Loucy (cell line): Measurements from ENCODE around the gene SPN.
"Not testable (repeated sequence)": the region's sequence is repeated elsewhere in the genome, so short reads cannot be mapped to it uniquely, and the experiment has no call there.

Experiments used
- H2AFZ ChIP-seq: fragments of 200-600 bp; sonication (generic); 2 replicates; pipeline ENCODE4 v1.6.0; 2016; ENCODE audit warnings: antibody characterized with exemption, mild to moderate bottlenecking, low read length, moderate library complexity
- H3F3A ChIP-seq: fragments of 200-600 bp; 2 replicates; pipeline ENCODE4 v1.6.0; 2016; ENCODE audit warnings: antibody characterized with exemption, low read depth, mild to moderate bottlenecking
- H3K27me3 ChIP-seq: fragments of 200-600 bp; sonication (generic); 2 replicates; pipeline ENCODE4 v1.6.1; 2014; ENCODE audit warnings: low read length, mild to moderate bottlenecking; ENCODE audit not compliant: insufficient read depth, poor library complexity, severe bottlenecking
- H3K36me3 ChIP-seq: fragments of 200-600 bp; sonication (generic); 2 replicates; pipeline ENCODE4 v1.6.1; 2016; ENCODE audit warnings: low read length; ENCODE audit not compliant: insufficient read depth
- H3K4me1 ChIP-seq: fragments of 200-600 bp; sonication (generic); 2 replicates; pipeline ENCODE4 v1.5.1; 2014; ENCODE audit warnings: low read length, mild to moderate bottlenecking; ENCODE audit not compliant: insufficient read depth, poor library complexity, severe bottlenecking
- H3K4me2 ChIP-seq: fragments of 200-600 bp; sonication (generic); 2 replicates; pipeline ENCODE4 v1.6.0; 2014; ENCODE audit warnings: antibody characterized with exemption, low read length, low read depth, mild to moderate bottlenecking; ENCODE audit not compliant: poor library complexity, severe bottlenecking
- H3K4me3 ChIP-seq: fragments of 200-600 bp; sonication (generic); 2 replicates; pipeline ENCODE4 v1.5.1; 2014; ENCODE audit warnings: low read length, mild to moderate bottlenecking, mixed read lengths; ENCODE audit not compliant: poor library complexity, severe bottlenecking
- H3K79me2 ChIP-seq: fragments of 200-600 bp; sonication (generic); 2 replicates; pipeline ENCODE4 v1.6.1; 2014; ENCODE audit warnings: low read length; ENCODE audit not compliant: insufficient read depth
- H3K9ac ChIP-seq: fragments of 200-600 bp; sonication (generic); 2 replicates; pipeline ENCODE4 v1.6.0; 2014; ENCODE audit warnings: mild to moderate bottlenecking, low read depth, low read length, moderate library complexity; ENCODE audit not compliant: poor library complexity, severe bottlenecking
- H3K9me2 ChIP-seq: fragments of 200-600 bp; sonication (generic); replicated peaks from 2 replicates; pipeline ENCODE4 v1.6.1; 2016; ENCODE audit warnings: low read depth, low read length, mixed read lengths
- H3K9me3 ChIP-seq: fragments of 200-600 bp; sonication (generic); 2 replicates; pipeline ENCODE4 v1.6.1; 2014; ENCODE audit warnings: mild to moderate bottlenecking, antibody characterized with exemption, low read length, low read depth; ENCODE audit not compliant: insufficient read depth
- H4K20me1 ChIP-seq: fragments of 200-600 bp; sonication (generic); 2 replicates; pipeline ENCODE4 v1.6.0; 2014; ENCODE audit warnings: antibody characterized with exemption, low read length, mild to moderate bottlenecking; ENCODE audit not compliant: insufficient read depth, poor library complexity, severe bottlenecking
- EZH2phosphoT487 ChIP-seq: fragments of 200-600 bp; IDR thresholded peaks from 2 replicates; pipeline ENCODE4 v1.6.1; 2018; ENCODE audit warnings: antibody characterized with exemption, mild to moderate bottlenecking, moderate library complexity, borderline replicate concordance
- TF ChIP-seq, protein P1 (sequence below): fragments of 200-600 bp; sonication (generic); conservative IDR thresholded peaks from 2 replicates; pipeline ENCODE4 v1.5.1; 2014; ENCODE audit warnings: mild to moderate bottlenecking, antibody characterized with exemption, low read length

SPN gene, protein sequence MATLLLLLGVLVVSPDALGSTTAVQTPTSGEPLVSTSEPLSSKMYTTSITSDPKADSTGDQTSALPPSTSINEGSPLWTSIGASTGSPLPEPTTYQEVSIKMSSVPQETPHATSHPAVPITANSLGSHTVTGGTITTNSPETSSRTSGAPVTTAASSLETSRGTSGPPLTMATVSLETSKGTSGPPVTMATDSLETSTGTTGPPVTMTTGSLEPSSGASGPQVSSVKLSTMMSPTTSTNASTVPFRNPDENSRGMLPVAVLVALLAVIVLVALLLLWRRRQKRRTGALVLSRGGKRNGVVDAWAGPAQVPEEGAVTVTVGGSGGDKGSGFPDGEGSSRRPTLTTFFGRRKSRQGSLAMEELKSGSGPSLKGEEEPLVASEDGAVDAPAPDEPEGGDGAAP

DNA sequence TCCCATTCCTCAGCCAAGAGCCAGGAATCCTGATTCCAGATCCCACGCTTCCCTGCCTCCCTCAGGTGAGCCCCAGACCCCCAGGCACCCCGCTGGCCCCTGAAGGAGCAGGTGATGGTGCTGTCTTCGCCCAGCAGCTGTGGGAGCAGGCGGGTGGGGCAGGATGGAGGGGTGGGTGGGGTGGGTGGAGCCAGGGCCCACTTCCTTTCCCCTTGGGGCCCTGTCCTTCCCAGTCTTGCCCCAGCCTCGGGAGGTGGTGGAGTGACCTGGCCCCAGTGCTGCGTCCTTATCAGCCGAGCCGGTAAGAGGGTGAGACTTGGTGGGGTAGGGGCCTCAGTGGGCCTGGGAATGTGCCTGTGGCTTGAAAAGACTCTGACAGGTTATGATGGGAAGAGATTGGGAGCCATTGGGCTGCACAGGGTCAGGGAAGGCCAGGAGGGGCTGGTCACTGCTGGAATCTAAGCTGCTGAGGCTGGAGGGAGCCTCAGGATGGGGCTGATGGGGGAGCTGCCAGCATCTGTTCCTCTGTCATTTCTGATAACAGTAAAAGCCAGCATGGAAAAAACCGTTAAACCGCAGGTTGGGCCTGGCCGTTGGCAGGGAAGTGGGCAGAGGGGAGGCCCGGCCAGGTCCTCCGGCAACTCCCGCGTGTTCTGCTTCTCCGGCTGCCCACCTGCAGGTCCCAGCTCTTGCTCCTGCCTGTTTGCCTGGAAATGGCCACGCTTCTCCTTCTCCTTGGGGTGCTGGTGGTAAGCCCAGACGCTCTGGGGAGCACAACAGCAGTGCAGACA, at the start of gene SPN:
Gene SPN (plus strand): TSS at position 232 of the 791 bp plus-strand sequence. CDS start 482 bp downstream, at position 714.
- no peak within 1 kb of the TSS for H2AFZ ChIP-seq
- peaks cover 27% of the 10 kb centered on the region for H3K36me3 ChIP-seq
- no peaks in the 10 kb centered on the region for H3K9me2 ChIP-seq
- H4K20me1 ChIP-seq: peaks cover 45% of the 10 kb centered on the region
- H3K4me1 ChIP-seq: peaks cover 50% of the 10 kb centered on the region
- H3K9ac ChIP-seq: peak within 1 kb of the TSS; percentile 99
- peaks cover 92% of the 10 kb centered on the region for H3K79me2 ChIP-seq
- H3K9me3 ChIP-seq: no peaks in the 10 kb centered on the region
- H3K27me3 ChIP-seq: peaks cover 14% of the 10 kb centered on the region
- peak within 1 kb of the TSS; percentile 100 for H3K4me2 ChIP-seq
- H3K4me3 ChIP-seq: peak within 1 kb of the TSS; percentile 91
- TF ChIP-seq, protein P1, sequence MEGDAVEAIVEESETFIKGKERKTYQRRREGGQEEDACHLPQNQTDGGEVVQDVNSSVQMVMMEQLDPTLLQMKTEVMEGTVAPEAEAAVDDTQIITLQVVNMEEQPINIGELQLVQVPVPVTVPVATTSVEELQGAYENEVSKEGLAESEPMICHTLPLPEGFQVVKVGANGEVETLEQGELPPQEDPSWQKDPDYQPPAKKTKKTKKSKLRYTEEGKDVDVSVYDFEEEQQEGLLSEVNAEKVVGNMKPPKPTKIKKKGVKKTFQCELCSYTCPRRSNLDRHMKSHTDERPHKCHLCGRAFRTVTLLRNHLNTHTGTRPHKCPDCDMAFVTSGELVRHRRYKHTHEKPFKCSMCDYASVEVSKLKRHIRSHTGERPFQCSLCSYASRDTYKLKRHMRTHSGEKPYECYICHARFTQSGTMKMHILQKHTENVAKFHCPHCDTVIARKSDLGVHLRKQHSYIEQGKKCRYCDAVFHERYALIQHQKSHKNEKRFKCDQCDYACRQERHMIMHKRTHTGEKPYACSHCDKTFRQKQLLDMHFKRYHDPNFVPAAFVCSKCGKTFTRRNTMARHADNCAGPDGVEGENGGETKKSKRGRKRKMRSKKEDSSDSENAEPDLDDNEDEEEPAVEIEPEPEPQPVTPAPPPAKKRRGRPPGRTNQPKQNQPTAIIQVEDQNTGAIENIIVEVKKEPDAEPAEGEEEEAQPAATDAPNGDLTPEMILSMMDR: no peak
- no peak for TF ChIP-seq EZH2phosphoT487
- H3F3A ChIP-seq: no peaks in the 10 kb centered on the region

DNA sequence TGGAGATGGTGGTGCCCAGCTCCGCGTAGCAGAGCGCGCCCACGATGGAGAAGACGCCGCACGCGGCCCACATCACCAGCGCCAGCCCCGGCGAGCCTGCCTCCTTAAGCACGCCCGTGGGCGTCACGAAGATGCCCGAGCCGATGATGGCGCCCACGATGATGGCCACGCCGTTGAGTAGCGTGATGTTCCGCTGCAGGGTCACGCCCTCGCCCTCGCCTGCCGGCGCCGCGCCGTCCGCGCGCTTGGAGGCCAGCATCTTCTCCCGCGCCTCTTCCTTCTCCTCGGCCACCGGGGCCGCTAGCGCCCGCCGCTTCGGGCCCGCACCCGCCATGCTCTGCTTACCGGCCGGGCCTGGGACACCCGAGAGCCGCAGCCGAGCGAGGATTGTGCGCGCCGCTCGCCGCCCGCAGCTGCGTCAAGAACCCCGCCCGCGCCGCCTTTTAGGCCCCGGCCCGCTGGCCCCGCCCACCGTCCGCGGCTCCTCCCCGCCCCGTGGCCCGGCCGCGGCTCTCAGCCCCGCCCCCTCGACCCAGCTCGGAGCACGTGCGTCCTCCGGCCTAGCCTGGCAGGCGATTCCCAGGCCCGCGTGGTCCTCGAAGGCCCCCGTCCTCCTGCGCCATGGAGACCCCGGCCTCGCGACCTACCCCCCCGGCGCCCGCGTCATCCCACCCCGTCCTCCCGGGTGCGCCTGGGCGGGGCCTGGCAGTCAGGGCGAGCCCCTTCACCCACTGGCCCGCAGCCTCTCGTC, 49.6 kb upstream of the SPN start:
- H3K9me2 ChIP-seq, H3F3A ChIP-seq, H4K20me1 ChIP-seq, H3K4me1 ChIP-seq, H3K36me3 ChIP-seq, H3K9me3 ChIP-seq, H3K27me3 ChIP-seq: not testable (repeated sequence)
- Histone ChIP-seq H3K9ac (peak overlapping the region; percentile 76), H3K4me2 (peak overlapping the region; percentile 79), H3K4me3 (peak overlapping the region; percentile 88), H2AFZ (peak overlapping the region; percentile 90), H3K79me2 (peaks cover 35% of the 10 kb centered on the region)

DNA sequence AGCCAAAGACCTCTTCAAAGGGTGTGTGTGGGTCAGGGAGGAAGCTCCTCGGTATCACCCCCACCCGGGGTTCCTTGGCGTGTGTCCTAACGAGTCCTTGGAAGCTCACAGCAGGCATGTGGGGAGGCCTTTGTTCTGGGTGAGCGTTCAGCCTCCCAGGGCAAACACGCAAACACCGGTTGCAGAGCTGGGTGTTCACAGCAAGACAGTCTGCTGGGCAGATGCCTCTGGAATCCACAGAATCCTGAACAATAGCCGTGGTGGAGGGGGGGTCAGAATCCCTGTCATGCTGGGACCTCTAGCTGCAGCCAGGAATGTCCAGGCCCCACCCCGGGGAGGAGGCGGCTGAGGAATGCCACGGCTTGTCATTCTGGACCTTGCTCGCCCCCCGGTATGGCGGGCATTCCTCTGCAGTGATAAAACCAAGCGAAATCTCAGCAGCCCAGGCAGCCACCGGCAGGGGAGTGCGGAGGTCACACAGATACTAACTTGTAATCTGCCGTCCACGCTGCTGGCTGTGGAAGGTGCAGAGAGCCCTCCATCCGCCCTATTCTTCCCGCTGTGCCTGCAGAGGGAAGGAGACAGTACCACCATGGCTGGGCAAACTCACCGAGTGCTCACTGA, 48.2 kb upstream of the SPN start:
- not testable (repeated sequence) for H3K4me2 ChIP-seq, H3K36me3 ChIP-seq, H3K4me1 ChIP-seq, H3K4me3 ChIP-seq, H3K9ac ChIP-seq, H3K27me3 ChIP-seq, H2AFZ ChIP-seq, H4K20me1 ChIP-seq, H3F3A ChIP-seq, H3K9me3 ChIP-seq, H3K9me2 ChIP-seq
- H3K79me2 ChIP-seq: peaks cover 28% of the 10 kb centered on the region

DNA sequence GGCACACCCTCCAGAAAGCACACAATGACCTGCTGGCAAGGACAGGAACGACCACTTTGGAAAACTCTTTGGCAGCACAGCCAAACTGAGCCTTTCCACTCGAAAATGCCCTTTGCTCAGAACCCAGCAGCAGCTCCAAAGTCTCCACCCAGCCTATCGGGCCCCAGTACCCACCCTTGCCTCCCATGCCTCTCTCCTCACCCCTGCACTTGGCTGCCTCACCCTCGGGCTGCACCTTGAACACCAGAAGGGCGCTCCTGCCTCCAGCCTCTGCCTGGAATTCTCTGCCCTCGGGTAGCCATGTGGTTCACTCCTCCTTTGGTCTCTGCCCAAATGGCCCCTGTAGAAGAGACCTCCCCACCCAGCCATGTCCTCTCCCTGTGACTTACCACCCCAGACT, 46.9 kb upstream of the SPN start:
- H3K9me2 ChIP-seq, H3K4me3 ChIP-seq, H3K27me3 ChIP-seq, H4K20me1 ChIP-seq, H3K36me3 ChIP-seq, H2AFZ ChIP-seq, H3K9ac ChIP-seq, H3K9me3 ChIP-seq, H3K4me2 ChIP-seq, H3K4me1 ChIP-seq, H3F3A ChIP-seq: not testable (repeated sequence)
- H3K79me2 ChIP-seq: peaks cover 19% of the 10 kb centered on the region
